Astrocyte of the hippocampus (primary cell): ENCODE results near the gene ULBP3.
"Not testable (repeated sequence)": the region's sequence is repeated elsewhere in the genome, so short reads cannot be mapped to it uniquely, and the experiment has no call there.

Experiments used
- DNase-seq: peaks from one replicate; pipeline ENCODE4 v3.0.0; 2011; ENCODE audit warnings: low read depth, low spot score

ULBP3 gene

GRCh38 chr6:150043096-150043495 lies 25.8 kb downstream of the ULBP3 start:
- DNase-seq, result no peak

- peak; percentile 18 for DNase-seq
Observed at GRCh38 chr6:150038202-150039062, 30.5 kb downstream of the ULBP3 start.

DNA sequence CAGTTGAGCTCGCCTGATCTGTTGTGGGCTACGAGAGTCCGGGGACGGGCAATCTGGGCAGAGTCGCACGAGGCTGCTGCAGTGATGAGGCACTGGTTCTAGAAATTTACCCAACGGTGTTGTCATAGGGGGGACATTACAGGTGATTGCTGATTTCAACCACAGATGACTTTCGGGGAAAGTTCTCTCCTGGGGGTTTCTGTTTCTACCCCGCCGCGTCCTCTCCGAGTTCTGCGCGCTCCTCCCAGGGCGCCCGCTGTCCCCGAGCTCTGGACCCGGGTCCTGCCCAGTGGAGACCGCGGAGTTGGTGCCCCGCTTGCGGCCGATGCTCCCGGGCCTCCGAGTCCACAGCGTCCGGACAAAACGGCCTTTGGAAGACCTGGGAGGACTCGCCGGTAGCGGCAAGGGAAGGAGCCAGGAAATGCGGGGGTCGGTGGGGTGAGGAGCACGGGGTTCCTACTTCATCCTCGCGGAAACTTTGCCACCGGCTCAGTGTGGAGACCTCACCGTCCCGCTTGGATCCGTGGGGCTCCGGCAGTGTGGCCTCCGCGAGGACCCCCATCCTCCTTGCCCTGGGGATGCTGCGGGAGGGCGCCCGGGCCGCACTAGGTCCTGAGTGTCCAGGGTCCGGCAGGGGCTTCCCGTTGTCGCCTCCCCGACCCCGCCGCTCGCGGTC lies 31.3 kb downstream of the ULBP3 start:
- peak; percentile 28 for DNase-seq

GRCh38 chr6:150036081-150036480 lies 32.8 kb downstream of the ULBP3 start:
- DNase-seq, result no peak

GRCh38 chr6:150033207-150033771 lies 35.6 kb downstream of the ULBP3 start:
- no peak for DNase-seq

GRCh38 chr6:150032598-150032997 lies 36.3 kb downstream of the ULBP3 start:
- no peak for DNase-seq

GRCh38 chr6:150030611-150031010 lies 38.3 kb downstream of the ULBP3 start:
- no peak for DNase-seq

- DNase-seq, result no peak
Observed at GRCh38 chr6:150029749-150030148, 39.2 kb downstream of the ULBP3 start.

DNA sequence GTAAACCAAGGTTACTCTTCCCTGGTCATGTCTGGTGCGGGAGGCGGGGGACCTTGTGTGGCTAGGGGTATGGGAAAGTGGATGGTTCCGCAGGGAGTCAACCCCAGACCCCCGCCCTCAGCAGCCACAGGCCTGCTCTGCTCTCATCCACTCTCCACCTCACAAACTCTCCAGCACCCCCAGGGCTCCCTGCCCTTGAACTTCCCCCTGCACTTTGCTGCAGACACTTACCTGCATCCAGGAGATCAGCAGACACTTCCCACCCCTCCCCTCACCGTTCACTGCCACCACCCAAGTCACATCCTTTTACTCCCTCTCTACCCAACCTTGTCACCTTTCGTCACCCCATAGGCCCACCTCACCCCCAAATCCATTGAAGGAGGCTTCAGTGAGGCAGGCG lies 39.6 kb downstream of the ULBP3 start:
- DNase-seq, result no peak

DNA sequence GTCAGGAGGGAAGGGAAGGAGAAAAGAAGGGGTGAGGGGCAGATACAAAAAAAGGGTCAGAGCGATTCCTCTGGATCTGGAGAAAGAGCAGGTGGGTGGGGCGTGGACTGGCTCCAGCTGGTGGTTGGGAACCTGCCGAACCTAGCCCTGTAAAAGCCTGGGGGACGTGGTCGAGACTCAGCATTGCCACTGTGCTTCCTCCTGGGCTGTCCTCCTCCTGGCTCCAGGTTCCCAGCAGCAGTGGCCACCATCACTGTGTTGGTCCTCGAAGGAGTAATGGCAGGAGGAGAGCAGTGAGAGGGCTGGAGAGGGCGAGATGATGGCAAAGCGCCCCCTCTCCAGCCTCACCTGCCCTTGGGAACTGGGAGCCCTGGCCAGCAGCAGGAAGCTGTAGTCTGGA lies 40.1 kb downstream of the ULBP3 start:
- no peak for DNase-seq

DNA sequence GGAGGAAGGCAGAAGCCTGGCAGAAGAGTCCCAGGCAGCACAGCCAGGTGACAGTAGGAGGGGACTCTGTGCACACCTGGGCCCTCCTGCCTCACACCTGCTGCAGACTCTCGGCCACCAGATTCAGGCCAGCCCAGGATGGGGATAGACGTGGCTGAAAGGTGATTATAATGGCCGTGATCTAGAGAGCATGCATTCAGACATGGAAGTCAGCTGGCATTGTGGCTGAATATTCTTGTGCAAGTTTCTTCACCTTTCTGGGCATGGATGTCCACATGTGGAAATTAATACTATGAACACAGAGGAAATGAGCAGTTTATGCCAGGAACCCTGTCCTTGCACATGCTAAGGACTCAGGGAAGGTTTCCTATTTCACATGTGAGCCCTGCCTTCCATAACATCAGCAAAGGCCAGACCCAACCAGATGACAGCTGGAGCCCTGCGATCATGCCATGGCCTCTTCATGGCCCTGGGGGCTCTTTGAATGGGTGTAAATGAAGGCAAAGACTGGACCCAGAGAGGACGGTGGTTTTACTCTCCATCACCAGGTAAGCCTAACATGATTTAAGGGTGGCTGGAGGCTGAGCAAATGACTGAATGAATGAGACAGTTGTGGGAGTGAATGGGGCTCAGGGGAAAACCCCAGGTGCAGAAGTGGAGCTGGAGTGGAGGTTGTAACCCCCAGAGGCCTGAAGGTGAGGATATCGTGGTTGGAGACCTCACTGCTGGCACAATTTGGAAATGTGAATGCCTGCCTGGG lies 40.9 kb downstream of the ULBP3 start:
- DNase-seq, result no peak

GRCh38 chr6:150026976-150027805 lies 41.7 kb downstream of the ULBP3 start:
- no peak for DNase-seq

- DNase-seq, result peak; percentile 72
Observed at GRCh38 chr6:150025201-150025917, 43.6 kb downstream of the ULBP3 start, which contains the start of gene RAET1L. Gene RAET1L (minus strand): TSS chr6:150025532. CDS start chr6:150025471, 61 bp downstream.

GRCh38 chr6:150024646-150025155 lies 44.2 kb downstream of the ULBP3 start:
- DNase-seq, result no peak

- not testable (repeated sequence) for DNase-seq
Observed at GRCh38 chr6:150024021-150024420, 44.9 kb downstream of the ULBP3 start.

GRCh38 chr6:150021870-150022269 lies 47.1 kb downstream of the ULBP3 start:
- not testable (repeated sequence) for DNase-seq

DNA sequence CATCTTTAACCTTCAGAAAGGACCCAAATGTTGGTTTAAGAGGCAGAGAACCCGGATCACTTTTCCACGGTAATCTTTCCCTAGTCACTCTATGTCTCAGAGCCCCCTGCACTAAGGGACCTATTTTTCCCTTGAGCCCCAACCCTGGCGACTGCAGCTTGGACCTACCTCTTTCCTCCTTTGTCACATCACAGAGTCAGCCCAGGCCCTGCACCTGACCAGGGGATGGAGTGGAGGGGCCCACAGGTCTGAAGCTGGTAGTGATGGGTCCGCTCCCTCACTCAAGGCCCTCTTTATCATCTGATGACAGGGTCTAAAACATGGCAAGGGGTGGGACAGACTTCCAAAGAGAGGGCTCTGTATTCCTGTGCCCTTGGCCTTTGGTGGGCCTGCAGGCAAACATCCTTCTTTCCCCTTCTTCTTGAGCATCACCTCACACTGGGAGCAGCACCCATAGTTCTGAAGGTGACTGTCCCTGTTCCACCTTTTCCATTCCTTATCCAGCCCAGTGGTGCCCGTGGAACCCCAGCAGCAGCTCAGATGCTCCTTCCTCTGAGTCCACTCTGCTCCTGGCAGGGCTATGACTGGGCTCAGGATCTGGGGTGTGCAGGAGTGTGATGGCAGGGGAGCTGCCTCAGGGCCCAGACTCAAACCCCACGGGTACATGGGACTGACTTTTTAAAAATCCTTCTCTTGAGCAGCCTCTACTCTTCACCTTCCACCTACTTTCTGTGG lies 49.9 kb downstream of the ULBP3 start:
- DNase-seq, result no peak

DNA sequence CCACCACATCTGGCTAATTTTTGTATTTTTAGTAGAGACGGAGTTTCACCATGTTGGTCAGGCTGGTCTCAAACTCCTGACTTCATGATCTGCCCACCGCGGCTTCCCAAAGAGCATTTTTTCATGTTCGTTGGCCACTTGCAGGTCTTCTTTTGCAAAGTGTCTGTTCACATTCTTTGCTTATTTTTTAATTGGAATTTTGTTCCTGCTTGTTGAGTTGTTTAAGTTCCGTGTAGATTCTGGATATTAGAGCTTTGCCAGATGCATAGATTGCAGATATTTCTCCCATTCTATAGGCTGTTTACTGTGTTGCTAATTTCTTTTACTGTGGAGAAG lies 51.8 kb downstream of the ULBP3 start:
- not testable (repeated sequence) for DNase-seq
